K562 (cell line): ENCODE measurements around the gene SFN. TPM values are rescaled to one million over a fixed set of nuclear protein-coding genes. Genes with fewer than 3 reads are reported as not detected.
A peak's percentile ranks its signal among the peaks of the same experiment; 100 is the strongest.

Experiments
- HMG20A ChIP-seq: fragments of 450-650 bp; formaldehyde crosslinking; conservative IDR thresholded peaks from 2 replicates; pipeline ENCODE4 v1.4.0; 2020; ENCODE audit warnings: mild to moderate bottlenecking, mixed read lengths
- L3MBTL2 ChIP-seq: fragments of 450-650 bp; IDR thresholded peaks from 2 replicates; pipeline ENCODE4 v1.6.1; 2016; ENCODE audit warnings: mild to moderate bottlenecking, moderate library complexity
- PPARD ChIP-seq: fragments of 250-450 bp; sonication (Bioruptor Pico); IDR thresholded peaks from 2 replicates; pipeline ENCODE4 v1.8.0; 2022; ENCODE audit warnings: inconsistent platforms, mild to moderate bottlenecking, moderate library complexity
- RFX5 ChIP-seq: IDR thresholded peaks from 2 replicates; pipeline ENCODE4 v1.6.1; 2011; ENCODE audit warnings: low read depth, mild to moderate bottlenecking, improper control_type of control experiment, low read length
- SIN3A ChIP-seq, 2 experiments: fragments of 150-350 bp in 1 of 2; IDR thresholded peaks; 2 replicates each; pipeline ENCODE4 v1.6.1; 2011 to 2016; ENCODE audit warnings: borderline replicate concordance in 2 of 2, low read depth in 2 of 2, low read length in 2 of 2, mild to moderate bottlenecking in 2 of 2, moderate library complexity in 2 of 2; ENCODE audit not compliant: control insufficient read depth in 1 of 2
- SRSF3 ChIP-seq: fragments of 200-400 bp; formaldehyde crosslinking; IDR thresholded peaks from 2 replicates; pipeline ENCODE4 v1.6.1; 2016; ENCODE audit warnings: mild to moderate bottlenecking, low read length, moderate library complexity; ENCODE audit not compliant: insufficient read depth
- ZBTB1 ChIP-seq: sonication (generic); formaldehyde crosslinking; IDR thresholded peaks from 2 replicates; pipeline ENCODE4 v1.8.1; 2023; ENCODE audit warnings: missing genetic modification reagents, low read depth, mild to moderate bottlenecking, borderline replicate concordance
- ZBTB8A ChIP-seq: fragments of 450-650 bp; IDR thresholded peaks from 2 replicates; pipeline ENCODE4 v1.6.1; 2018; ENCODE audit warnings: mild to moderate bottlenecking, moderate library complexity; ENCODE audit not compliant: partially characterized antibody
- ZNF174 ChIP-seq: fragments of 250-450 bp; sonication (Bioruptor Pico); IDR thresholded peaks from 2 replicates; pipeline ENCODE4 v1.4.0; 2020; ENCODE audit warnings: mild to moderate bottlenecking
- ZNF175 ChIP-seq: fragments of 200-800 bp; sonication (Bioruptor generic); IDR thresholded peaks from 2 replicates; pipeline ENCODE4 v1.6.1; 2016; ENCODE audit warnings: low read depth, mild to moderate bottlenecking, missing genetic modification characterization, missing compliant biosample characterization
- ZNF217 ChIP-seq: sonication (generic); formaldehyde crosslinking; IDR thresholded peaks from 2 replicates; pipeline ENCODE4 v1.8.0; 2022; ENCODE audit warnings: mild to moderate bottlenecking, missing genetic modification reagents
- ZNF3 ChIP-seq: fragments of 250-450 bp; sonication (Bioruptor Pico); IDR thresholded peaks from 2 replicates; pipeline ENCODE4 v1.5.0; 2021; ENCODE audit warnings: mild to moderate bottlenecking, moderate library complexity
- ZNF316 ChIP-seq: fragments of 450-650 bp; IDR thresholded peaks from 2 replicates; pipeline ENCODE4 v1.6.1; 2016
- ZNF77 ChIP-seq: fragments of 250-450 bp; sonication (Bioruptor Pico); IDR thresholded peaks from 2 replicates; pipeline ENCODE4 v1.5.0; 2020
- polyA plus RNA-seq, 8 experiments: library from polyadenylated mRNA; depleted of rRNA in 4 of 8; stranded (reverse) in 5 of 8; unstranded in 3 of 8; fragments of >200 nt; fragmentation: Nextera tagmentation in 2 of 8; fragmentation: Illumina TruSeq in 1 of 8; extraction: Ambion mirVana in 2 of 8; extraction: Trizol in 1 of 8; gene quantifications; 2 replicates each; pipeline versions ENCODE4 v1.2.1 to v1.2.3, GENCODE V29; 2011 to 2014; ENCODE audit warnings: inconsistent platforms in 1 of 8, missing spikeins in 1 of 8
- total RNA-seq, 7 experiments: library from RNA; depleted of rRNA in 6 of 7; stranded (reverse); fragments of >200 nt in 6 of 7; fragmentation: Illumina TruSeq in 2 of 7; extraction: Trizol in 2 of 7; gene quantifications; 2 replicates each; pipeline versions ENCODE4 v1.2.1 to v1.2.3, GENCODE V29; 2011 to 2021; ENCODE audit warnings: low replicate concordance in 1 of 7
- TF ChIP-seq, protein P1 (sequence below), 2 experiments: fragments of 450-650 bp; formaldehyde crosslinking in 1 of 2; IDR thresholded peaks; 2 replicates each; pipeline versions ENCODE4 v1.4.0 to v1.6.1; 2014 to 2020; ENCODE audit warnings: mild to moderate bottlenecking in 2 of 2, borderline replicate concordance in 1 of 2, low read depth in 1 of 2
- TF ChIP-seq, protein P2 (sequence below): sonication (generic); formaldehyde crosslinking; IDR thresholded peaks from 2 replicates; pipeline ENCODE4 v1.5.0; 2020; ENCODE audit warnings: missing genetic modification reagents
- TF ChIP-seq, protein P3 (sequence below): fragments of 200-800 bp; sonication (Bioruptor generic); IDR thresholded peaks from 2 replicates; pipeline ENCODE4 v1.6.1; 2017; ENCODE audit warnings: missing genetic modification characterization, missing compliant biosample characterization

Gene SFN
- total and polyA plus RNA-seq, 9 of the 15 experiments (the other 6 are each of a cell fraction or from before 2014, with no cell fraction given), result 0.10 to 3.8 (median 2.0) TPM

DNA sequence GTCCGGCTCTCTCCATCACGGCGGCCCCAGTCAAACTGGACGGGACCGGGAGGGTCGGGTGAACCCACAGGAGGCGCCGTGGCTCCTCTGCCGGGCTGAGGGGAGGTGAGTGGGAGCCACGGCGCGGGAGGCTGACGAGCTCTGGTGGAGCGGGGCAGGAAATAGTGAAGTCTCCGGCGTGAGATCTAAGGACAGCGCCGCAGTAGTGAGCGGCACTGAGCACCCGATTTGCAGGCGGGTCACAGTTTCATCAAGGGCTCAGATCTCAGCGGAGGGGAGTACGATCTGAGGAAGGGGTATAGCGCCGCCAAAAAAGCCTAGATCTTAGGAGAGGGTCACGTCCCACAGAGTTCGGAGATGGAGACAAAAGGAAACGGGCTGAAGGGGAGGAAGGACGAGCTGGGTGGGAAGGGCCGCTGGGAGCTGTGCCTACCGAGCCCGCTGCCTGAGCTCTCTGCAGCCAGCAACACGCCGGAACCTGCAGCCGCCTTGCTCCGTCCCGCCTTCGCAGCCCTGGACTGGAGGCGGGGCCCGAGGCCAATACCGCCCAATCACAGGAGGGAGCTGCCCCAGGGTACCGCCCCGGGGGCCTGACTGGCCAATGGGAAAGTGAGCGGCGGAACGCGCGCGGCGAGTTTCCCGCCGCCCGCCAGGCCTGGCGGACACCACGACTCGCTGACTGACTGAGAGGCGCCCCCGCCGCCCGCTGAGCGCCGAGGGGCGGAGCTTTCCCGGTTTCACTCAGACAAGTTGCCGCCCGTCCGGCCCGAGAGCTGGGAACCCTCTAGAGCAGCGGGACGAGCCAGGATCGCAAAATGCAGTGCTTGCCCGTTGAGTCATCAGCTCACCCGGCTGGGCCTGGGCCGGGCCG is 1.9 kb downstream of the SFN start (continued):
- TF ChIP-seq, protein P1, sequence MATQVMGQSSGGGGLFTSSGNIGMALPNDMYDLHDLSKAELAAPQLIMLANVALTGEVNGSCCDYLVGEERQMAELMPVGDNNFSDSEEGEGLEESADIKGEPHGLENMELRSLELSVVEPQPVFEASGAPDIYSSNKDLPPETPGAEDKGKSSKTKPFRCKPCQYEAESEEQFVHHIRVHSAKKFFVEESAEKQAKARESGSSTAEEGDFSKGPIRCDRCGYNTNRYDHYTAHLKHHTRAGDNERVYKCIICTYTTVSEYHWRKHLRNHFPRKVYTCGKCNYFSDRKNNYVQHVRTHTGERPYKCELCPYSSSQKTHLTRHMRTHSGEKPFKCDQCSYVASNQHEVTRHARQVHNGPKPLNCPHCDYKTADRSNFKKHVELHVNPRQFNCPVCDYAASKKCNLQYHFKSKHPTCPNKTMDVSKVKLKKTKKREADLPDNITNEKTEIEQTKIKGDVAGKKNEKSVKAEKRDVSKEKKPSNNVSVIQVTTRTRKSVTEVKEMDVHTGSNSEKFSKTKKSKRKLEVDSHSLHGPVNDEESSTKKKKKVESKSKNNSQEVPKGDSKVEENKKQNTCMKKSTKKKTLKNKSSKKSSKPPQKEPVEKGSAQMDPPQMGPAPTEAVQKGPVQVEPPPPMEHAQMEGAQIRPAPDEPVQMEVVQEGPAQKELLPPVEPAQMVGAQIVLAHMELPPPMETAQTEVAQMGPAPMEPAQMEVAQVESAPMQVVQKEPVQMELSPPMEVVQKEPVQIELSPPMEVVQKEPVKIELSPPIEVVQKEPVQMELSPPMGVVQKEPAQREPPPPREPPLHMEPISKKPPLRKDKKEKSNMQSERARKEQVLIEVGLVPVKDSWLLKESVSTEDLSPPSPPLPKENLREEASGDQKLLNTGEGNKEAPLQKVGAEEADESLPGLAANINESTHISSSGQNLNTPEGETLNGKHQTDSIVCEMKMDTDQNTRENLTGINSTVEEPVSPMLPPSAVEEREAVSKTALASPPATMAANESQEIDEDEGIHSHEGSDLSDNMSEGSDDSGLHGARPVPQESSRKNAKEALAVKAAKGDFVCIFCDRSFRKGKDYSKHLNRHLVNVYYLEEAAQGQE (IDR thresholded peaks at IDR 0.05; ENCODE audit: borderline replicate concordance), result no peak; the same call in 1 of the 2 replicates
- TF ChIP-seq, protein P1 (CRISPR knock-in tag; IDR thresholded peaks at IDR 0.05; ENCODE audit: low read depth), result no peak
- TF ChIP-seq SRSF3, result no peak
- TF ChIP-seq ZBTB8A, result no peak
- no peak for TF ChIP-seq ZNF174 (CRISPR knock-in tag)
- no peak for TF ChIP-seq RFX5
- TF ChIP-seq, protein P2, sequence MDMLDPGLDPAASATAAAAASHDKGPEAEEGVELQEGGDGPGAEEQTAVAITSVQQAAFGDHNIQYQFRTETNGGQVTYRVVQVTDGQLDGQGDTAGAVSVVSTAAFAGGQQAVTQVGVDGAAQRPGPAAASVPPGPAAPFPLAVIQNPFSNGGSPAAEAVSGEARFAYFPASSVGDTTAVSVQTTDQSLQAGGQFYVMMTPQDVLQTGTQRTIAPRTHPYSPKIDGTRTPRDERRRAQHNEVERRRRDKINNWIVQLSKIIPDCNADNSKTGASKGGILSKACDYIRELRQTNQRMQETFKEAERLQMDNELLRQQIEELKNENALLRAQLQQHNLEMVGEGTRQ (CRISPR knock-in tag), result peak; percentile 27; the same call in 1 of the 2 replicates
- TF ChIP-seq, protein P3, sequence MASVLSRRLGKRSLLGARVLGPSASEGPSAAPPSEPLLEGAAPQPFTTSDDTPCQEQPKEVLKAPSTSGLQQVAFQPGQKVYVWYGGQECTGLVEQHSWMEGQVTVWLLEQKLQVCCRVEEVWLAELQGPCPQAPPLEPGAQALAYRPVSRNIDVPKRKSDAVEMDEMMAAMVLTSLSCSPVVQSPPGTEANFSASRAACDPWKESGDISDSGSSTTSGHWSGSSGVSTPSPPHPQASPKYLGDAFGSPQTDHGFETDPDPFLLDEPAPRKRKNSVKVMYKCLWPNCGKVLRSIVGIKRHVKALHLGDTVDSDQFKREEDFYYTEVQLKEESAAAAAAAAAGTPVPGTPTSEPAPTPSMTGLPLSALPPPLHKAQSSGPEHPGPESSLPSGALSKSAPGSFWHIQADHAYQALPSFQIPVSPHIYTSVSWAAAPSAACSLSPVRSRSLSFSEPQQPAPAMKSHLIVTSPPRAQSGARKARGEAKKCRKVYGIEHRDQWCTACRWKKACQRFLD (CRISPR knock-in tag), result peak; percentile 57; the same call in 1 of the 2 replicates
- peak; percentile 96 for TF ChIP-seq L3MBTL2
- TF ChIP-seq ZNF77, result no peak
- peak; percentile 40 to 67; a peak in 1 of 4 replicates for TF ChIP-seq SIN3A (IDR thresholded peaks at IDR 0.05; ENCODE audit: borderline replicate concordance in 2 of 2, control insufficient read depth in 1 of 2, low read depth in 2 of 2, low read length in 2 of 2)
- no peak for TF ChIP-seq ZNF175 (CRISPR knock-in tag)
- TF ChIP-seq ZBTB1 (CRISPR knock-in tag), result no peak
- no peak for TF ChIP-seq PPARD
- no peak for TF ChIP-seq ZNF3 (CRISPR knock-in tag)
- TF ChIP-seq ZNF217, result no peak
- TF ChIP-seq HMG20A, result no peak
- 0 out of 2 replicates have a peak, but pooled peaks have one; percentile 5 for TF ChIP-seq ZNF316
